ENCODE results near the gene VPS13D.
"Not testable (repeated sequence)": the region's sequence is repeated elsewhere in the genome, so short reads cannot be mapped to it uniquely, and the experiment has no call there.

The VPS13D gene

GRCh38 chr1:12530462-12531178 is 300.8 kb downstream of the VPS13D start:
- no peak for DNase-seq

DNA sequence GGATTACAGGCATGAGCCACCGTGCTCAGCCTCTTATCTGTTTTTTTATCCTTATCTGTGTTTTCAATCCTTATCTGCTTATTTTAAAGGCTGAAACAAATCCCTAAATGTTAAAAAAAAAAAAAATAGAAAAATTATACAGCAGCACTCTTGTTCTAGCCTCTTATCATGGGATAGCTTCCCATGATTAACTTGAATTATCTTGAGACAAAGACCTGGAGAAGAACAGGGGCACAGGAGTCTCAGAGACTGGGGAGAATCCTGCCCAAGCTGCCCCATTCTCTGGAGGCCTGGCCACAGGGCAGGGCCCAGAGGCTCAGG is 301.3 kb downstream of the VPS13D start:
- no peak for DNase-seq

DNA sequence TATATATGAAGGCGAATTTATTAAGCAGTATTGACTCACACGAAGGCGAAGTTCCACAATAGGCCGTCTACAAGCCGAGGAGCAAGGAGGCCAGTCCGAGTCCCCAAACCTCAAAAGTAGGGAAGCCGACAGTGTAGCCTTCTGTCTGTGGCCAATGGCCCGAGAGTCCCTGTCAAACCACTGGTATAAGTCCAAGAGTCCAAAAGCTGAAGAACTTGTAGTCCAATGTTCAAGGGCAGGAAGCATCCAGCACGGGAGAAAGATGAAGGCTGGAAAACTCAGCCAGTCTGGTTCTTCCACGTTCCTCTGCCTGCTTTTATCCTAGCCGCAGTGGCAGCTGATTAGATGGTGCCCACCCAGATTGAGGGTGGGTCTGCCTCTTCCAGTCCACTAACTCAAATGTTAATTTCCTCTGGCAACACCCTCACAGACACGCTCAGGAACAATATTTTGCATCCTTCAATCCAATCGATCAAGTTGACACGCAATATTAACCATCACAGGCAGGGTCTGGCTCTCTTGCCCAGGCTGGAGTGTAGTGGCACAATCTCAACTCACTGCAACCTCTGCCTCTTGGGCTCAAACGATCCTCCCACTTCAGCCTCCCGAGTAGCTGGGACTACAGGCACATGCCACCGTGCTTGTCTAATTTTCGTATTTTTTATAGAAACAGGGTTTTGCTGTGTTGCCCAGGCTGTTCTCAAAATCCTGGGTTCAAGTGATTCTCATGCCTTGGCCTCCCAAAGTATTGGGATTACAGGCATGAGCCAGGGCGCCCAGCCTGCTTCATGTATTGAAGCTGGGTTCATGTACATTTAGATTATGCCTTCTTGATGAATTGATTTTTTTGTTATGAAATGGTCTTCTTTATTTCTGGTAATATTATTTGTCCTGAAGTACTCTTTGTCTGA is 302.8 kb downstream of the VPS13D start:
- DNase-seq: no peak

DNA sequence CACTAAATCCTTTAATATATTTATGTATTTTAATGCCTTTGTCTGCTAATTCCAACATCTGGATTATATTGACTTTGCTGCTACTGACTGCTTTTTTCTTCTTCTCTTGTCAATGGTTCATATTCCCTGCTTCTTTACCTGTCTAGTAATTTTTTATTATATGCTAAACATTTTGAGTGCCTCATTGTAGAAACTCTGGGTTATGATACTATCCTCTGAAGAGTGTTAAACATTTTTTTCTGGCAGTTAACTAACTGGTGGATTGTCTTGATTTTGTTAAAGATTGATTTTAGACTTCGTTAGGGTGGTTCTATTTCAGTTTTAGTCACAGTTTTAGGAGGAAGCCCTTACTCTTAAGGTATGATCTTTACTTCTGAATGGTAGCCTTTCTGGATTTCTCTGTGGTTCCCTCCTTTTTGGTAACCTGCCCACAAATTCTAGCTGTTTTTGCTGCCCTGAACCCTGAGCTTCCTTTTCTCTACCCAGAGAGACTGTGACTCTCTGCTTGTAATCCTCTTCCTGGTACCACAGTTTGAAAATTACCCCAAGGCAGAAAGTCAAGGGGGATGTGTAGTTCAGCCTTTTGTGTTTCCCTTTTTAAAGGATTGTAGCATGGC is 306.3 kb downstream of the VPS13D start:
- DNase-seq: no peak

- no peak for DNase-seq
Observed at GRCh38 chr1:12537294-12537693, 307.5 kb downstream of the VPS13D start.

GRCh38 chr1:12537906-12538461 is 308.2 kb downstream of the VPS13D start:
- DNase-seq: no peak

- not testable (repeated sequence) for DNase-seq
Observed at GRCh38 chr1:12538536-12538935, 308.7 kb downstream of the VPS13D start.

GRCh38 chr1:12539320-12539704 is 309.5 kb downstream of the VPS13D start:
- no peak for DNase-seq

DNA sequence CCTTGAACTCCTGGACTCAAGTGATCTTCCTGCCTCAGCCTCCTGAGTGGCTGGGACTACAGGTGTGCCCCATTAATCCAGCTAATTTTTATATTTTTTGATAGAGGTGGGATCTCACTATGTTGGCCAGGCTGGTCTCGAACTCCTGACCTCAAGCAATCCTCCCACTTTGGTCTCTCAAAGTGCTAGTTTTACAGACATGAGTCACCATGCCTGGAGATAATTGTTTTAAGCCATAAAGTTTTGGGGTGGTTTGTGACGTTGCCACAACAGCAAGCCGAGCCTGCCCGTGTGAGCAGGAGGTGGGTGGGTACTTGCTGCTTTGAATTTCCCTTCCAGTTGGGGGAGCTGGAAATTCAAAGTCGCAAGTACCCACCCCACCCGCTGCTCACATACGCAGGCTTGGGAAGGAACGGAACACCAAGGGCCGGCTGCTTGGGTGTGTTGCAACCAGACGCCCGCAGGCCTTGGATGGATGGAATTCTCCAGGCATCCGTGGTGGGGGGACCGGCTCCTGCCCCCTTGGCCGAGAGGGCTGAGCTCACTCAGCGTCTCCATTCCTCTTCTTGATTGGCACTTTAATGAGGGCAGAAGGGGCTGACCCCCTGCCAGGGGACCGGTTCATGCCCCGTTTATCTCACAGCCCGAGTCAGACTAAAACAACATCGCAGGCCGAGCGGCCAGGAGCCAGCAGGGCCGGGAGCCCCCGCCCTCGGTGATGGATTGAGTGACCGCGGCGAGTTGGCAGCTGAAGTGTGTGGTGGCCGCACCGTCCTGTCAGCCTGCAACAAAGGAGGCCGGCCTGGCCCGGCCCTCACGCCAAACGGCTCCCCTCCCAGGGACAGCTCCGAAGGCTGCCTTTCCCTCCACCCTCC is 310.1 kb downstream of the VPS13D start:
- DNase-seq: no peak

DNA sequence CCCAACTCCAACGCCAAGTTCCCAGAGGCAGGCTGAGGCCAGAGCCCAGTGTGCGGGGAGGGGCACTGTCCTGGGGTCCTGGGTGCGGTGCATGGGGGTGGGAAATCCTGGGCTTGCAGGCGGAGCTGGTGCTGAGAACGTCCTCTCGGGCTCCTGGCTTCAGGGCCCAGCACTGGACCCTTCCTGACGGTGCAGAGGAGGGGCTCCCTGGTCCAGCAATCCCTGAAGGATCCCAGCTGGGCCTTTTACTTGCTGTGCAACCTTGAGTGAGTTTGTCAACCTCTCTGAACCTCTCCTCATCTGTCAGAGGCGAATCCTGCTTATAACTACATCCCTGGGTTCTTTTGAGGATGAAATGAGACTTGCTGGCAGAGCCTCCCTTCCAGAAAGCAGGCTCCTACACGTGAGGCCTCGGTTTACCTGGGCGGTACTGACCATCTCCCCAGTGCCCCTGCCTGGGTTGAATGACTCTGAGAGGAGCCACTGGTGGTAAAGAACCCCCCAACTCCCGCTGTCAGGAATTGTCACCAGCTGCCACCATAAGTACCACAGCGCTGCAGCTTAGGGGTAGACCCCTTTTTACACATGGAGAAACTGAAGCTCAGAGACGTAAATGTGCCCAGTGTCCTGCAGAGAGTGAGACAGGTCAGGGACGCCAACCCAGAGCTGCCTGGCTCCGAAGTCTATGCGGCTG is 310.9 kb downstream of the VPS13D start:
- DNase-seq: no peak

- no peak for DNase-seq
Observed at GRCh38 chr1:12541274-12542137, 311.7 kb downstream of the VPS13D start.

DNA sequence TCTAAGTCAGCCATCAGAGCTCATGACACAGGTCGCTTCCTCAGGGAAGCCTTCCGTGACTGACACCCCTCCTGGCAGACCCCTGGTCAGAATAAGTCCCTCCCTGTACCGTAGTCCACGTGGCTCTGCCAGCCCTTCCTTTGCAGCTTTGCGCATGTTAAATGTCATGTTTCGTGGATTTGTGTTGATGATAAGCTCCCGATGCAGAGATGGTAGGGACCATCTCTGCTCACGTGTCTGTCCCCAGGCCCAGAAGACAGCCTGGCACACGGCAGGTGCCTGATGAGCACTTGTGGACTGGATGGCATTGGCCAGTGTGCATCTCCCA is 312.3 kb downstream of the VPS13D start:
- no peak for DNase-seq

GRCh38 chr1:12542616-12543592 is 313.1 kb downstream of the VPS13D start:
- no peak for DNase-seq

- no peak for DNase-seq
Observed at GRCh38 chr1:12543740-12544154, 313.9 kb downstream of the VPS13D start.

- DNase-seq: no peak
Observed at GRCh38 chr1:12544357-12544756, 314.5 kb downstream of the VPS13D start.

- DNase-seq: no peak
Observed at GRCh38 chr1:12544992-12545391, 315.2 kb downstream of the VPS13D start.

DNA sequence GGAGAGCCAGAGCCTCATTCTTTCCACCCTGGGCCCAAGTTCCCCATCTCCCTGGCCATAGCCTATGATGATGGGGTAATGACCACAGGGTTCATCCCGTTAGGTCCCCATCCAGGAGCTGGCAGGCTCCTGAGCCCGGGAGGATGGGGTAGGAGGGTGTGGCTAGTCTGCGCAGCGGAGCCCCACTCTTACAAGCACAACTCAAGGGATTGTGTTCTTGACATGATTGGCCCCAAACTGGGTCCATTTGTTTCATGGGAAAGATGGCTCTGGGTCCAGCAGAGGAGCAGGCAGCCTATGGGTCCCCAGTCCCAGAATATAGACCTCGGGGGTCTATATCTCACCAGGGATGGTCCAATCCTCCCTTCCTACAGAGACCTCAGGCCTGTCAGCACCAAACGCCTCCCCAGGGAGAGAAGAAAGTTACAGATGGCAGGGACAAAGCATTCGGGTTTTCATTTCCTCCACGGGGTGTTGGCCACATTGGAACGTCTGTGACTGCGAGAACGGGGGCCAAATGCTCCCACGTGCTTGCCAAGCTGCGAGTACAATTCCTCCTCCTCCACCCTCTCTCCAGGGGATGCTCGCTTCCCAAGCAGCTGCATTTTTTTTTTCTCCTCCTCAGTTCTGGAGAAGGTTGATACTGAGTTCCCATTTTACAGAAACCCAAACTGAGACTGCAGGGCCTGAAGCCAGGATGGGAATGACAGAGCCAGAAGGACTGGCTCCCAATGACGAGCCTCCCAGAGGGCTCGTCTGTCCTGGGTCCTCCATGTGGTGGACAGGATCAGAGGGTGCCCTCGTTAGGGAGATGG is 317.1 kb downstream of the VPS13D start:
- DNase-seq: no peak

GRCh38 chr1:12547586-12548225 is 317.9 kb downstream of the VPS13D start:
- DNase-seq: no peak
